Endothelial cell (in vitro differentiated cells): ENCODE results near the gene WDR18. TPM values are rescaled to one million over a fixed set of nuclear protein-coding genes. Genes with fewer than 3 reads are reported as not detected.

Experiments used
- DNase-seq: peaks from one replicate; pipeline ENCODE4 v3.0.0; 2021; ENCODE audit warnings: low spot score
- H3K27ac Mint-ChIP-seq: one replicate; pipeline ENCODE4 v1.8.0; 2021; ENCODE audit warnings: mixed read lengths, inconsistent platforms; ENCODE audit not compliant: unreplicated experiment
- H3K27me3 Mint-ChIP-seq: one replicate; pipeline ENCODE4 v1.8.0; 2021; ENCODE audit warnings: mild to moderate bottlenecking, moderate library complexity, mixed read lengths, inconsistent platforms; ENCODE audit not compliant: unreplicated experiment
- H3K36me3 Mint-ChIP-seq: one replicate; pipeline ENCODE4 v1.8.0; 2021; ENCODE audit warnings: mild to moderate bottlenecking, low read depth, mixed read lengths, inconsistent platforms; ENCODE audit not compliant: unreplicated experiment
- H3K4me1 Mint-ChIP-seq: one replicate; pipeline ENCODE4 v1.8.0; 2021; ENCODE audit warnings: mild to moderate bottlenecking, mixed read lengths, inconsistent platforms; ENCODE audit not compliant: unreplicated experiment
- H3K4me3 Mint-ChIP-seq: one replicate; pipeline ENCODE4 v1.8.0; 2021; ENCODE audit warnings: mild to moderate bottlenecking, mixed read lengths, inconsistent platforms; ENCODE audit not compliant: unreplicated experiment
- H3K9me3 Mint-ChIP-seq: one replicate; pipeline ENCODE4 v1.8.0; 2021; ENCODE audit warnings: mixed read lengths, inconsistent platforms; ENCODE audit not compliant: unreplicated experiment
- total RNA-seq: library from RNA; stranded (reverse); fragmentation: NEBNext Ultra II Directional; extraction: Animal tissue kit (Norgen Biotek cat#: 25700); gene quantifications from one replicate; pipeline ENCODE4 v1.2.1, GENCODE V29; 2021; ENCODE audit not compliant: unreplicated experiment
- TF ChIP-seq, protein P1 (sequence below): fragments of 200-600 bp; sonication (generic); IDR thresholded peaks from one replicate; pipeline ENCODE4 v1.5.0; 2021; ENCODE audit warnings: antibody characterized with exemption; ENCODE audit not compliant: unreplicated experiment

The WDR18 gene
- total RNA-seq, 1 donor from 2014 or later = 53.1 TPM

DNA sequence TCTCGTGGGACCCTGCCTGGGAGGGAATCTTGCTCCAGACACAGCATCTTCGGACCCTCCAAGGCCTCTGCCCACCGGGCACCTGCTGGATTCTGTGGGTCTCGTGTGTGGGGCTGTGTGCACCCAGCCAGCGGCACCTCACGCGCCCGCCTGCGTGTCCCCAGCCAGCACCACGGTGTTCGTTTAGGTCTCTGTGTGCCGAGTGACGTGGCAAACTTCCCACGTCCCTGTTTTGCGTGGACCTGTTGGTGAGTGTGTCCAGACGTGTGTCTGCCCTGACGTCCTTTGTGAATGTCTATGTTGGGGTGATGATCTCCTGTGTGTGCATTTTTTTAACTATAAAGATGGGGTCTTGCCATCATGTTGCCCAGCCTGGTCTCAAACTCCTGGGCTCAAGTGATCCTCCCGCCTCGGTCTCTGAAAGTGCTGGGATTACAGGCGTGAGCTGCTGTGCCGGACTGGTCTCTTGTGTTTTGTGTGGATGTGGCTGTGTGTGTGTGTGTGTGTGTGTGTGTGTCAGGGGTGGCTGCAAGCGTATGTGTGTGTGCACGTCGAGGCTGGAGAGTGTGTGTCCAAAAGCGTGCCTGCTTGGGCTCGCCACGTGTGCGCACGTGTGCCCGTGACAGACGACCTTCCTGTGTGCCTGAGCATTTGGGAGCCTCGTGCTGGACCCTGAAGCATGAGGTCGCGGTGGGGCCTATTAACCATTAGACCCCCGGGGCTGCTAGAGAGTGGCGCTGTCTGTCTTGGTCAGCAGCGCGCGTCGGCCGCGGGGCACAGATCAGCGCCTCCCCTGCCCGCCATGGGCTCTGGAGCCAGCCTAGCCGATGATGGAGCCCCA is 42.6 kb upstream of the WDR18 start:
- Mint-ChIP-seq H3K4me1 (peaks cover 5% of the 10 kb centered on the region), H3K36me3 (peaks cover 26% of the 10 kb centered on the region), H3K9me3 (no peaks in the 10 kb centered on the region), H3K4me3 (peak overlapping the region; percentile 76), H3K27ac (no peak overlapping the region), H3K27me3 (peaks cover 8% of the 10 kb centered on the region)
- TF ChIP-seq, protein P1, sequence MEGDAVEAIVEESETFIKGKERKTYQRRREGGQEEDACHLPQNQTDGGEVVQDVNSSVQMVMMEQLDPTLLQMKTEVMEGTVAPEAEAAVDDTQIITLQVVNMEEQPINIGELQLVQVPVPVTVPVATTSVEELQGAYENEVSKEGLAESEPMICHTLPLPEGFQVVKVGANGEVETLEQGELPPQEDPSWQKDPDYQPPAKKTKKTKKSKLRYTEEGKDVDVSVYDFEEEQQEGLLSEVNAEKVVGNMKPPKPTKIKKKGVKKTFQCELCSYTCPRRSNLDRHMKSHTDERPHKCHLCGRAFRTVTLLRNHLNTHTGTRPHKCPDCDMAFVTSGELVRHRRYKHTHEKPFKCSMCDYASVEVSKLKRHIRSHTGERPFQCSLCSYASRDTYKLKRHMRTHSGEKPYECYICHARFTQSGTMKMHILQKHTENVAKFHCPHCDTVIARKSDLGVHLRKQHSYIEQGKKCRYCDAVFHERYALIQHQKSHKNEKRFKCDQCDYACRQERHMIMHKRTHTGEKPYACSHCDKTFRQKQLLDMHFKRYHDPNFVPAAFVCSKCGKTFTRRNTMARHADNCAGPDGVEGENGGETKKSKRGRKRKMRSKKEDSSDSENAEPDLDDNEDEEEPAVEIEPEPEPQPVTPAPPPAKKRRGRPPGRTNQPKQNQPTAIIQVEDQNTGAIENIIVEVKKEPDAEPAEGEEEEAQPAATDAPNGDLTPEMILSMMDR = no peak
- DNase-seq = no peak

DNA sequence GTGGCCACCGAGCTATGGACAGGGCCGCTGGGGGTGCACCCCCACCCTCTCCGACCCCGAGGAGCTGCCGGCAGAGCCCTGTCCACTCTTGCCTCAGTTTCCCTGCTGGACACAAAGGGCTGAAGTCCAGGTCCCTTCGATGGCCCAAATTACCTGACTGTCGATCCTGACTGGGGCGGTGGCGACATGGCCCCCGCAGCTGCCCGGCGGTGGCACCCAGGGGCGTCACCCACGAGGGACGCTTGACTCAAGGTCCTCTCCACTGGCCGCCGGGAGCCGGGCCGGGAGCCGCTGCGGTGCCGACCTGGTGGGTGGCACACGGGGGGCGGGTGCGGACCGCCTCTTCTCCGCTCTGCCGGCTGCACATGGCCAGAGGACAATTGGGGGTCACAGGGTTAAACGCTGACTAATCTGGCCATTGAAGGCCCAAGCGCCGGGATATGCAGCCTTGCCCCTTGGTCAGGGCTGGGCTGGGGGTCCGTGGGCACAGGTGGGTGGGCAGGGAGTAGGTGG is 42.0 kb upstream of the WDR18 start:
- no peak for DNase-seq
- peaks cover 8% of the 10 kb centered on the region for H3K27me3 Mint-ChIP-seq
- no peak overlapping the region for H3K4me3 Mint-ChIP-seq
- TF ChIP-seq, protein P1 = no peak
- no peak overlapping the region for H3K27ac Mint-ChIP-seq
- H3K4me1 Mint-ChIP-seq = peaks cover 5% of the 10 kb centered on the region
- H3K36me3 Mint-ChIP-seq = peaks cover 25% of the 10 kb centered on the region
- H3K9me3 Mint-ChIP-seq = no peaks in the 10 kb centered on the region

DNA sequence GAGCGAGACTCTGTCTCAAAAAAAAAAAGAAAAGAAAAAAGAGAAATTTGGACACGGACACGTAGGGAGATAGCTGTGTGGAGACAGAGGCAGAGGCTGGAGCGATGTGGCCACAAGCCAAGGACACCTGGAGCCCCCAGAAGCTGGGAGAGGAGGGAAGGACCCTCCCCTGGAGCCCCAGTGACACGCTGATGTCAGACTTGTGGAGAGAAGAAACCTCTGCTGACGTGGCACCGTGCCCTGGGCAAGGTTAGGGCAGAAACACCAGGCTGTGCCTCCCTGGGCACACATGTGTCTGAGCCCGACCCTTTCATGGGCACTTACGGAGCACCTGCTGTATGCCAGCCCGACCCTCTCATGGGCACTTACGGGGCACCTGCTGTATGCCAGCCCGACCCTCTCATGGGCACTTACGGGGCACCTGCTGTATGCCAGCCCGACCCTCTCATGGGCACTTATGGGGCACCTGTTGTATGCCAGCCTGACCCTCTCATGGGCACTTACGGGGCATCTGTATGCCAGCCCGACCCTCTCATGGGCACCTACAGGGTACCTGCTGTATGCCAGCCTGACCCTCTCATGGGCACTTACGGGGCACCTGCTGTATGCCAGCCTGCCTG is 40.5 kb upstream of the WDR18 start:
- peaks cover 5% of the 10 kb centered on the region for H3K4me1 Mint-ChIP-seq
- H3K9me3 Mint-ChIP-seq = no peaks in the 10 kb centered on the region
- TF ChIP-seq, protein P1 = no peak
- H3K36me3 Mint-ChIP-seq = peaks cover 22% of the 10 kb centered on the region
- no peak for DNase-seq
- H3K4me3 Mint-ChIP-seq = no peak overlapping the region
- no peak overlapping the region for H3K27ac Mint-ChIP-seq
- peaks cover 8% of the 10 kb centered on the region for H3K27me3 Mint-ChIP-seq

DNA sequence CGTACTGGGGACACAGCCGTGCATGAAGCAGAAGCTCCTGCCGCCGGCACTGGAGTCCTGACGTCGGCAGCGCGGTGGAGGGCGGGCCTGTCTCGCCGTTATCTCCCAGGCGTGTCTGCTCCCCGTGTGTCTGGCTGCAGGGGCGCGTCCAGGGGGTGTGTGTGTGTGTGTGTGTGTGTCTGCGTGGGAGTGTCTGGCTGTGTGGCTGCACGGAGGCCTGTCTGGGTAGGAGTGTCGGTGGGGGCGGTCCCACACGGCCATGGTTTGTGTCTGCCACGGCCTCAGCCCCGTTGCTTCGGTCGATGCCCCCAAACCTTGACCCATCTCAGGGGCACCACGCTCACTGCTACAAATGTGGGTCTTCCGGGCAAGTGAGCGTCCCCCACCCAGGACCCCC is 40.0 kb upstream of the WDR18 start:
- DNase-seq = no peak
- TF ChIP-seq, protein P1 = no peak
- H3K36me3 Mint-ChIP-seq = peaks cover 22% of the 10 kb centered on the region
- peaks cover 8% of the 10 kb centered on the region for H3K27me3 Mint-ChIP-seq
- H3K4me3 Mint-ChIP-seq = no peak overlapping the region
- peaks cover 5% of the 10 kb centered on the region for H3K4me1 Mint-ChIP-seq
- no peaks in the 10 kb centered on the region for H3K9me3 Mint-ChIP-seq
- H3K27ac Mint-ChIP-seq = no peak overlapping the region
